Neutrophil (primary cell): ENCODE results near the gene POU5F1.
"Not testable (repeated sequence)": the region's sequence is repeated elsewhere in the genome, so short reads cannot be mapped to it uniquely, and the experiment has no call there.

ENCODE experiments used
- H3K27ac ChIP-seq: fragments of 200-600 bp; sonication (generic); 2 replicates; pipeline ENCODE4 v1.5.1; 2016; ENCODE audit warnings: mild to moderate bottlenecking, moderate library complexity
- H3K27me3 ChIP-seq: fragments of 200-600 bp; sonication (generic); 2 replicates; pipeline ENCODE4 v1.6.0; 2016; ENCODE audit warnings: mild to moderate bottlenecking
- H3K36me3 ChIP-seq: fragments of 200-600 bp; sonication (generic); 2 replicates; pipeline ENCODE4 v1.5.1; 2017
- H3K4me1 ChIP-seq, 2 experiments: fragments of 200-600 bp in 1 of 2; sonication (generic) in 1 of 2; 1 replicate in 1 of 2; 2 replicates in 1 of 2; pipeline versions ENCODE4 v1.5.1 to v1.6.1; 2013 to 2016; ENCODE audit warnings: low read depth in 1 of 2, low read length in 1 of 2, mild to moderate bottlenecking in 1 of 2, moderate library complexity in 1 of 2; ENCODE audit not compliant: control insufficient read depth in 1 of 2, insufficient read depth in 1 of 2
- H3K4me3 ChIP-seq, 2 experiments: fragments of 200-600 bp in 1 of 2; sonication (generic) in 1 of 2; 1 replicate in 1 of 2; 2 replicates in 1 of 2; pipeline ENCODE4 v1.5.1; 2013 to 2016; ENCODE audit warnings: low read depth in 1 of 2, low read length in 1 of 2, mild to moderate bottlenecking in 1 of 2, moderate library complexity in 1 of 2
- H3K9me3 ChIP-seq: fragments of 200-600 bp; sonication (generic); 2 replicates; pipeline ENCODE4 v1.5.1; 2016
- CTCF ChIP-seq: fragments of 200-600 bp; sonication (generic); IDR thresholded peaks from 2 replicates; pipeline ENCODE4 v1.5.1; 2016; ENCODE audit warnings: antibody characterized with exemption

Gene POU5F1

GRCh38 chr6:31170600-31170881, at the start of gene POU5F1:
TSS of gene POU5F1 (minus strand) at chr6:31170682. CDS start at chr6:31170620, 62 bp downstream.
- no peak within 1 kb of the TSS for H3K4me3 ChIP-seq
- no peaks in the 10 kb centered on the region for H3K9me3 ChIP-seq
- no peak within 1 kb of the TSS for H3K27ac ChIP-seq
- no peaks in the 10 kb centered on the region for H3K27me3 ChIP-seq
- no peaks in the 10 kb centered on the region for H3K4me1 ChIP-seq
- peaks cover 4% of the 10 kb centered on the region for H3K36me3 ChIP-seq
- no peak for TF ChIP-seq CTCF

GRCh38 chr6:31216208-31216898, 45.9 kb upstream of the POU5F1 start:
- Histone ChIP-seq H3K27me3 (no peaks in the 10 kb centered on the region), H3K4me3 (peak overlapping the region; percentile 49 to 56), H3K4me1 (peaks cover 79% of the 10 kb centered on the region in 2 experiments), H3K27ac (peak overlapping the region; percentile 97), H3K9me3 (no peaks in the 10 kb centered on the region), H3K36me3 (no peaks in the 10 kb centered on the region)
- TF ChIP-seq CTCF, result no peak

GRCh38 chr6:31215216-31215615, 44.7 kb upstream of the POU5F1 start:
- Histone ChIP-seq H3K4me1 (peaks cover 89 to 91% of the 10 kb centered on the region in 2 experiments), H3K27ac (peak overlapping the region; percentile 97), H3K4me3 (peak overlapping the region; percentile 49 to 56)
- not testable (repeated sequence) for H3K36me3 ChIP-seq, H3K27me3 ChIP-seq, H3K9me3 ChIP-seq

GRCh38 chr6:31214516-31214915, 44.0 kb upstream of the POU5F1 start:
- no peak for TF ChIP-seq CTCF
- H3K4me1 ChIP-seq, result peaks cover 96 to 98% of the 10 kb centered on the region in 2 experiments
- H3K9me3 ChIP-seq, result no peaks in the 10 kb centered on the region
- H3K27me3 ChIP-seq, result no peaks in the 10 kb centered on the region
- peak overlapping the region; percentile 97 for H3K27ac ChIP-seq
- H3K4me3 ChIP-seq, result peak overlapping the region in 1 of 2 experiments; percentile 56
- no peaks in the 10 kb centered on the region for H3K36me3 ChIP-seq

- Histone ChIP-seq H3K27me3 (no peaks in the 10 kb centered on the region), H3K27ac (peak overlapping the region; percentile 83)
- TF ChIP-seq CTCF, result no peak
Measured at GRCh38 chr6:31210741-31211532, 40.5 kb upstream of the POU5F1 start.

GRCh38 chr6:31210123-31210522, 39.6 kb upstream of the POU5F1 start:
- no peak for TF ChIP-seq CTCF
- Histone ChIP-seq H3K27me3 (no peaks in the 10 kb centered on the region), H3K36me3 (peaks cover 22% of the 10 kb centered on the region), H3K4me3 (peak overlapping the region; percentile 22 to 28), H3K9me3 (no peaks in the 10 kb centered on the region), H3K4me1 (peaks cover 99% of the 10 kb centered on the region in 2 experiments), H3K27ac (peak overlapping the region; percentile 83)

More at GRCh38 chr6:31210741-31211532, 40.5 kb upstream of the POU5F1 start:
- Histone ChIP-seq H3K36me3 (peaks cover 15% of the 10 kb centered on the region), H3K4me1 (peaks cover 97 to 100% of the 10 kb centered on the region in 2 experiments), H3K4me3 (peak overlapping the region; percentile 18 to 28), H3K9me3 (no peaks in the 10 kb centered on the region)
